ENCODE results near the gene DDX10. TPM values are rescaled to one million over a fixed set of nuclear protein-coding genes. Genes with fewer than 3 reads are reported as not detected.

The DDX10 gene
- total RNA-seq, 1 experiment from 2014 or later: 48.3 TPM

DNA sequence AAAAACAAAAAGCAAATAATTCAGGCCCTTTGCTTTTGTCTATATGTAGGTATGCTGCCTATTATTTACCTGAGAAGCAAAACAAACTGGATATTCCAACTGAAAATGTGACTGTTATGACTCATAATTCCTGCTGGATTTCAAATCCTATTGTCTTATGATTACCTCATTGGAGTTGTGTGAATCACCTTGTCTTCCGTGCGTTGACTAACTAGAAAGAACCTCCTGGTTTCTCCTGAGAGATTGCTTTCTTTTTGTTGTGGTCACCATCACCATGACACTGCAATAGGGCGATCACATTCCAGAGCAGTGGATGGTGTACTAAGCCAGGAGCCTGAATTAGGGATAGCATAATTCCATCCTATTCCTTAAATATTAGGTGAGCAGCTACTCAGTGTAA lies 48.3 kb upstream of the DDX10 start:
- H3K27ac Mint-ChIP-seq: no peak overlapping the region
- Histone ChIP-seq H3K9me3 (ENCODE audit: control insufficient read depth, low read depth, low read length) (no peaks in the 10 kb centered on the region), H4K5ac (ENCODE audit: insufficient read length, low read depth, low read length) (no peak overlapping the region), H3K23ac (ENCODE audit: insufficient read length, low read depth, low read length) (no peak overlapping the region), H2AFZ (ENCODE audit: low read length) (no peak overlapping the region), H3K14ac (ENCODE audit: insufficient read depth, low read length) (no peak overlapping the region), H2BK20ac (ENCODE audit: low read depth, low read length, poor library complexity, severe bottlenecking) (no peak overlapping the region), H3K4ac (ENCODE audit: low read depth, low read length) (no peak overlapping the region; the same call in 1 of the 2 replicates), H2BK120ac (ENCODE audit: low read depth, low read length, poor library complexity, severe bottlenecking) (no peak overlapping the region), H3K18ac (ENCODE audit: insufficient read length, low read depth, low read length) (no peak overlapping the region), H2BK15ac (ENCODE audit: low read depth, low read length) (no peak overlapping the region), H3K23me2 (ENCODE audit: insufficient read length, low read depth, low read length, poor library complexity, severe bottlenecking) (no peaks in the 10 kb centered on the region), H3K9ac (ENCODE audit: extremely low read depth, insufficient read length, low read length) (no peak overlapping the region), H3K79me2 (ENCODE audit: insufficient read depth, low read length) (no peaks in the 10 kb centered on the region), H3K4me1 (ENCODE audit: insufficient read depth, low read length) (no peaks in the 10 kb centered on the region), H2BK12ac (ENCODE audit: insufficient read length, low read depth, low read length) (no peak overlapping the region), H4K8ac (replicated peaks; ENCODE audit: insufficient read length, low read depth, low read length) (no peak overlapping the region), H3K4me2 (ENCODE audit: insufficient read depth, insufficient read length, low read length) (no peak overlapping the region), H4K20me1 (ENCODE audit: control insufficient read depth, insufficient read depth, insufficient read length) (no peaks in the 10 kb centered on the region), H3K27me3 (ENCODE audit: insufficient read depth, low read length) (no peaks in the 10 kb centered on the region), H2AK5ac (ENCODE audit: insufficient read length, low read length) (no peak overlapping the region), H4K91ac (ENCODE audit: insufficient read length, low read depth, low read length) (no peak overlapping the region), H3K27ac (ENCODE audit: insufficient read length, low read depth, low read length) (no peak overlapping the region), H3K56ac (ENCODE audit: insufficient read length, low read depth, low read length) (no peak overlapping the region), H3T11ph (ENCODE audit: low read length) (no peak overlapping the region), H3K79me1 (ENCODE audit: insufficient read depth, low read depth, low read length, poor library complexity, severe bottlenecking) (no peaks in the 10 kb centered on the region), H2BK5ac (ENCODE audit: insufficient read length, low read length) (no peak overlapping the region)
- no peaks in the 10 kb centered on the region for H3K9me3 Mint-ChIP-seq
- no CpG with 5 or more reads among the region's 3 CpGs for WGBS (ENCODE audit: extremely low coverage, insufficient read length, low lambda C conversion rate)
- H3K36me3 Mint-ChIP-seq (ENCODE audit: insufficient read depth in 1 of 3, low read depth in 3 of 3): no peaks in the 10 kb centered on the region
- no peak for DNase-seq
- H3K4me1 Mint-ChIP-seq: no peaks in the 10 kb centered on the region
- no peaks in the 10 kb centered on the region for H3K27me3 Mint-ChIP-seq (ENCODE audit: low read depth)
- H3K4me3 Mint-ChIP-seq: no peak overlapping the region
- TF ChIP-seq, protein P1, sequence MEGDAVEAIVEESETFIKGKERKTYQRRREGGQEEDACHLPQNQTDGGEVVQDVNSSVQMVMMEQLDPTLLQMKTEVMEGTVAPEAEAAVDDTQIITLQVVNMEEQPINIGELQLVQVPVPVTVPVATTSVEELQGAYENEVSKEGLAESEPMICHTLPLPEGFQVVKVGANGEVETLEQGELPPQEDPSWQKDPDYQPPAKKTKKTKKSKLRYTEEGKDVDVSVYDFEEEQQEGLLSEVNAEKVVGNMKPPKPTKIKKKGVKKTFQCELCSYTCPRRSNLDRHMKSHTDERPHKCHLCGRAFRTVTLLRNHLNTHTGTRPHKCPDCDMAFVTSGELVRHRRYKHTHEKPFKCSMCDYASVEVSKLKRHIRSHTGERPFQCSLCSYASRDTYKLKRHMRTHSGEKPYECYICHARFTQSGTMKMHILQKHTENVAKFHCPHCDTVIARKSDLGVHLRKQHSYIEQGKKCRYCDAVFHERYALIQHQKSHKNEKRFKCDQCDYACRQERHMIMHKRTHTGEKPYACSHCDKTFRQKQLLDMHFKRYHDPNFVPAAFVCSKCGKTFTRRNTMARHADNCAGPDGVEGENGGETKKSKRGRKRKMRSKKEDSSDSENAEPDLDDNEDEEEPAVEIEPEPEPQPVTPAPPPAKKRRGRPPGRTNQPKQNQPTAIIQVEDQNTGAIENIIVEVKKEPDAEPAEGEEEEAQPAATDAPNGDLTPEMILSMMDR (conservative IDR thresholded peaks at IDR 0.05): no peak
